H9 (cell line): Measurements from ENCODE around the gene RET. TPM values are rescaled to one million over a fixed set of nuclear protein-coding genes. Genes with fewer than 3 reads are reported as not detected.

Experiments
- DNase-seq: peaks from one replicate; pipeline ENCODE4 v3.0.0-alpha.2; 2017
- H2AFZ ChIP-seq: one replicate; pipeline ENCODE4 v1.6.1; 2013; ENCODE audit warnings: mild to moderate bottlenecking, low read length, control low read depth, moderate library complexity
- H2AK5ac ChIP-seq: 2 replicates; pipeline ENCODE4 v1.6.1; 2013; ENCODE audit warnings: low read length, control low read depth, mixed read lengths; ENCODE audit not compliant: insufficient read length
- H2BK120ac ChIP-seq: one replicate; pipeline ENCODE4 v1.6.1; 2013; ENCODE audit warnings: low read depth, mild to moderate bottlenecking, low read length, control low read depth, inconsistent platforms; ENCODE audit not compliant: poor library complexity, severe bottlenecking
- H2BK12ac ChIP-seq: 2 replicates; pipeline ENCODE4 v1.6.1; 2013; ENCODE audit warnings: low read length, control low read depth, mixed read lengths, low read depth; ENCODE audit not compliant: insufficient read length
- H2BK15ac ChIP-seq: 2 replicates; pipeline ENCODE4 v1.6.1; 2013; ENCODE audit warnings: low read depth, low read length, control low read depth
- H2BK20ac ChIP-seq: one replicate; pipeline ENCODE4 v1.6.1; 2013; ENCODE audit warnings: low read depth, mild to moderate bottlenecking, low read length, control low read depth, inconsistent platforms; ENCODE audit not compliant: poor library complexity, severe bottlenecking
- H2BK5ac ChIP-seq: 2 replicates; pipeline ENCODE4 v1.6.1; 2013; ENCODE audit warnings: low read length, control low read depth, mixed read lengths; ENCODE audit not compliant: insufficient read length
- H3K14ac ChIP-seq: 2 replicates; pipeline ENCODE4 v1.6.1; 2013; ENCODE audit warnings: low read length, control low read depth; ENCODE audit not compliant: insufficient read depth
- H3K18ac ChIP-seq: 2 replicates; pipeline ENCODE4 v1.6.1; 2013; ENCODE audit warnings: low read depth, mild to moderate bottlenecking, mixed read lengths, low read length, control low read depth; ENCODE audit not compliant: insufficient read length
- H3K23ac ChIP-seq: 2 replicates; pipeline ENCODE4 v1.6.1; 2013; ENCODE audit warnings: low read length, control low read depth, mixed read lengths, low read depth; ENCODE audit not compliant: insufficient read length
- H3K23me2 ChIP-seq: 2 replicates; pipeline ENCODE4 v1.6.1; 2013; ENCODE audit warnings: low read depth, mild to moderate bottlenecking, mixed read lengths, low read length, control low read depth; ENCODE audit not compliant: insufficient read length, poor library complexity, severe bottlenecking
- H3K27ac ChIP-seq: 2 replicates; pipeline ENCODE4 v1.5.1; 2013; ENCODE audit warnings: low read length, control low read depth, mixed read lengths, low read depth; ENCODE audit not compliant: insufficient read length
- H3K27me3 ChIP-seq: 2 replicates; pipeline ENCODE4 v1.6.1; 2013; ENCODE audit warnings: low read length, control low read depth, inconsistent platforms; ENCODE audit not compliant: insufficient read depth
- H3K4ac ChIP-seq: 2 replicates; pipeline ENCODE4 v1.6.1; 2013; ENCODE audit warnings: low read depth, mild to moderate bottlenecking, control low read depth, inconsistent platforms, low read length, moderate library complexity
- H3K4me1 ChIP-seq: 2 replicates; pipeline ENCODE4 v1.6.1; 2013; ENCODE audit warnings: low read length, control low read depth, inconsistent platforms; ENCODE audit not compliant: insufficient read depth
- H3K4me2 ChIP-seq: 2 replicates; pipeline ENCODE4 v1.6.1; 2013; ENCODE audit warnings: low read length, control low read depth, mixed read lengths; ENCODE audit not compliant: insufficient read length, insufficient read depth
- H3K56ac ChIP-seq: 2 replicates; pipeline ENCODE4 v1.6.1; 2013; ENCODE audit warnings: low read depth, mild to moderate bottlenecking, mixed read lengths, low read length, control low read depth; ENCODE audit not compliant: insufficient read length
- H3K79me1 ChIP-seq: 2 replicates; pipeline ENCODE4 v1.6.1; 2013; ENCODE audit warnings: low read depth, mild to moderate bottlenecking, moderate library complexity, low read length, control low read depth, inconsistent platforms; ENCODE audit not compliant: insufficient read depth, poor library complexity, severe bottlenecking
- H3K79me2 ChIP-seq: 2 replicates; pipeline ENCODE4 v1.6.1; 2013; ENCODE audit warnings: low read length, control low read depth, inconsistent platforms; ENCODE audit not compliant: insufficient read depth
- H3K9ac ChIP-seq: 2 replicates; pipeline ENCODE4 v1.6.1; 2013; ENCODE audit warnings: low read length, control low read depth, mixed read lengths; ENCODE audit not compliant: insufficient read length; ENCODE audit errors: extremely low read depth
- H3K9me3 ChIP-seq: one replicate; pipeline ENCODE4 v1.6.1; 2013; ENCODE audit warnings: low read depth, low read length, inconsistent platforms; ENCODE audit not compliant: control insufficient read depth
- H3T11ph ChIP-seq: one replicate; pipeline ENCODE4 v1.6.1; 2013; ENCODE audit warnings: mild to moderate bottlenecking, low read length, control low read depth, inconsistent platforms
- H4K20me1 ChIP-seq: one replicate; pipeline ENCODE4 v1.6.1; 2013; ENCODE audit not compliant: control insufficient read depth, insufficient read length, insufficient read depth
- H4K5ac ChIP-seq: 2 replicates; pipeline ENCODE4 v1.6.1; 2013; ENCODE audit warnings: low read depth, mild to moderate bottlenecking, mixed read lengths, low read length, control low read depth; ENCODE audit not compliant: insufficient read length
- H4K8ac ChIP-seq: replicated peaks from 2 replicates; pipeline ENCODE4 v1.6.1; 2013; ENCODE audit warnings: low read length, control low read depth, mixed read lengths, low read depth; ENCODE audit not compliant: insufficient read length
- H4K91ac ChIP-seq: 2 replicates; pipeline ENCODE4 v1.6.1; 2013; ENCODE audit warnings: low read depth, mild to moderate bottlenecking, moderate library complexity, mixed read lengths, low read length, control low read depth; ENCODE audit not compliant: insufficient read length
- H3K27ac Mint-ChIP-seq, 3 experiments: 2 replicates in 2 of 3; 3 replicates in 1 of 3; pipeline ENCODE4 v1.8.0; 2020 to 2021; ENCODE audit warnings: mixed read lengths in 3 of 3, mild to moderate bottlenecking in 1 of 3, moderate library complexity in 1 of 3
- H3K27me3 Mint-ChIP-seq: 2 replicates; pipeline ENCODE4 v1.8.0; 2021; ENCODE audit warnings: low read depth, mild to moderate bottlenecking, moderate library complexity, mixed read lengths
- H3K36me3 Mint-ChIP-seq, 3 experiments: 2 replicates in 2 of 3; 3 replicates in 1 of 3; pipeline ENCODE4 v1.8.0; 2020 to 2021; ENCODE audit warnings: low read depth in 3 of 3, mixed read lengths in 3 of 3; ENCODE audit not compliant: insufficient read depth in 1 of 3
- H3K4me1 Mint-ChIP-seq, 2 experiments: 2 replicates each; pipeline ENCODE4 v1.8.0; 2020; ENCODE audit warnings: mixed read lengths in 2 of 2
- H3K4me3 Mint-ChIP-seq, 2 experiments: 2 replicates in 1 of 2; 3 replicates in 1 of 2; pipeline ENCODE4 v1.8.0; 2020 to 2021; ENCODE audit warnings: mild to moderate bottlenecking in 2 of 2, mixed read lengths in 2 of 2, moderate library complexity in 1 of 2
- H3K9me3 Mint-ChIP-seq, 2 experiments: 2 replicates in 1 of 2; 3 replicates in 1 of 2; pipeline ENCODE4 v1.8.0; 2020; ENCODE audit warnings: mild to moderate bottlenecking in 2 of 2, mixed read lengths in 2 of 2, moderate library complexity in 1 of 2
- CTCF ChIP-seq: fragments of 200-600 bp; sonication (generic); conservative IDR thresholded peaks from 3 replicates; pipeline ENCODE4 v1.8.0; 2021; ENCODE audit warnings: antibody characterized with exemption, mild to moderate bottlenecking
- WGBS: extraction: QIAGEN DNeasy Blood & Tissue Kit; methylation state at CpG from one replicate; pipeline ENCODE4 v1.1.7; 2013; ENCODE audit warnings: missing lambda C conversion rate, low lambda C conversion rate, mixed read lengths; ENCODE audit not compliant: insufficient read length; ENCODE audit errors: extremely low coverage; 5-methylcytosine and 5-hydroxymethylcytosine counted together
- total RNA-seq: library from RNA; stranded (reverse); gene quantifications from 2 replicates; pipeline ENCODE4 v1.2.1, GENCODE V29; 2021

Gene RET
- total RNA-seq, 1 experiment from 2014 or later: 12.2 TPM

GRCh38 chr10:43053825-43054224 is 23.0 kb upstream of the RET start:
- Histone ChIP-seq H2BK5ac (no peak overlapping the region), H3K23me2 (no peaks in the 10 kb centered on the region), H4K20me1 (no peaks in the 10 kb centered on the region), H4K5ac (no peak overlapping the region), H3K23ac (no peak overlapping the region), H2AK5ac (no peak overlapping the region), H2BK15ac (no peak overlapping the region), H3K18ac (no peak overlapping the region), H3K9ac (no peak overlapping the region), H3T11ph (no peak overlapping the region), H4K8ac (no peak overlapping the region), H3K27ac (no peak overlapping the region), H3K56ac (no peak overlapping the region), H3K14ac (no peak overlapping the region), H2BK120ac (no peak overlapping the region), H2BK12ac (no peak overlapping the region), H4K91ac (no peak overlapping the region), H3K4me2 (no peak overlapping the region), H3K79me2 (no peaks in the 10 kb centered on the region), H3K4me1 (no peaks in the 10 kb centered on the region), H2AFZ (no peak overlapping the region), H3K9me3 (no peaks in the 10 kb centered on the region), H2BK20ac (no peak overlapping the region), H3K4ac (no peak overlapping the region), H3K79me1 (no peaks in the 10 kb centered on the region), H3K27me3 (no peaks in the 10 kb centered on the region)
- H3K9me3 Mint-ChIP-seq: peaks cover 0 to 3% of the 10 kb centered on the region in 2 experiments; a peak in 2 of 5 replicates
- no peaks in the 10 kb centered on the region for H3K36me3 Mint-ChIP-seq
- H3K27ac Mint-ChIP-seq: no peak overlapping the region
- peaks cover 5% of the 10 kb centered on the region in 2 experiments for H3K4me1 Mint-ChIP-seq
- H3K27me3 Mint-ChIP-seq: peaks cover 16% of the 10 kb centered on the region
- no peak overlapping the region for H3K4me3 Mint-ChIP-seq
- no CpG with 5 or more reads among the region's 8 CpGs for WGBS
- no peak for DNase-seq
- no peak for TF ChIP-seq CTCF
